Gastroesophageal sphincter (tissue), 4 donors: ENCODE data around the gene ACP1. TPM values are rescaled to one million over a fixed set of nuclear protein-coding genes. Genes with fewer than 3 reads are reported as not detected.

Experiments
- ATAC-seq: fragments of 150-250 bp; one replicate; pipeline ENCODE4 v1.9.1; 2016; ENCODE audit warnings: mild to moderate bottlenecking, moderate library complexity
- H3K27ac ChIP-seq, 4 donors: fragments of 200-600 bp; sonication (generic) in 3 of 4; 1 replicate in 3 of 4; 2 replicates in 1 of 4; pipeline ENCODE4 v1.5.1; 2016 to 2019
- H3K27me3 ChIP-seq: fragments of 200-600 bp; sonication (generic); one replicate; pipeline ENCODE4 v1.5.1; 2019
- H3K36me3 ChIP-seq, 2 donors: fragments of 200-600 bp; sonication (generic); one replicate each; pipeline ENCODE4 v1.5.1; 2019; ENCODE audit warnings: control low read depth in 1 of 2
- H3K4me1 ChIP-seq, 3 donors: fragments of 200-600 bp; sonication (generic); 1 replicate in 2 of 3; 2 replicates in 1 of 3; pipeline ENCODE4 v1.5.1; 2016 to 2019; ENCODE audit warnings: control low read depth in 2 of 3
- H3K4me3 ChIP-seq, 2 donors: fragments of 200-600 bp; sonication (generic); one replicate each; pipeline ENCODE4 v1.5.1; 2019; ENCODE audit warnings: mild to moderate bottlenecking in 1 of 2, moderate library complexity in 1 of 2
- H3K9me3 ChIP-seq, 3 donors: fragments of 200-600 bp; sonication (generic); one replicate each; pipeline ENCODE4 v1.5.1; 2017 to 2019; ENCODE audit warnings: control low read depth in 2 of 3
- EP300 ChIP-seq: sonication (generic); formaldehyde crosslinking; IDR thresholded peaks from one replicate; pipeline ENCODE4 v1.6.1; 2017; ENCODE audit warnings: antibody characterized with exemption, mild to moderate bottlenecking
- POLR2A ChIP-seq, 2 donors: fragments of 450-650 bp; IDR thresholded peaks; one replicate each; pipeline ENCODE4 v1.6.1; 2017; ENCODE audit warnings: antibody characterized with exemption in 2 of 2, mild to moderate bottlenecking in 2 of 2, moderate library complexity in 1 of 2
- POLR2AphosphoS5 ChIP-seq: sonication (generic); formaldehyde crosslinking; IDR thresholded peaks from one replicate; pipeline ENCODE4 v1.6.1; 2017; ENCODE audit warnings: antibody characterized with exemption
- WGBS, 2 donors: methylation state at CpG; one replicate each; pipeline ENCODE4 v1.1.5; 2018; ENCODE audit warnings: low coverage in 1 of 2; 5-methylcytosine and 5-hydroxymethylcytosine counted together
- total RNA-seq, 4 donors: library from RNA; depleted of rRNA; stranded (reverse); fragments of >200 nt; gene quantifications; one replicate each; pipeline ENCODE4 v1.1.0, GENCODE V29; 2016
- TF ChIP-seq, protein P1 (sequence below), 4 experiments: fragments of 200-600 bp in 2 of 4; fragments of 450-650 bp in 2 of 4; sonication (generic) in 1 of 4; IDR thresholded peaks; one replicate each; pipeline ENCODE4 v1.5.1; 2017 to 2019; ENCODE audit warnings: antibody characterized with exemption in 4 of 4, mild to moderate bottlenecking in 2 of 4, moderate library complexity in 2 of 4

The ACP1 gene
- total RNA-seq, 4 donors from 2014 or later: 79.5 to 115 (median 82.0) TPM

DNA sequence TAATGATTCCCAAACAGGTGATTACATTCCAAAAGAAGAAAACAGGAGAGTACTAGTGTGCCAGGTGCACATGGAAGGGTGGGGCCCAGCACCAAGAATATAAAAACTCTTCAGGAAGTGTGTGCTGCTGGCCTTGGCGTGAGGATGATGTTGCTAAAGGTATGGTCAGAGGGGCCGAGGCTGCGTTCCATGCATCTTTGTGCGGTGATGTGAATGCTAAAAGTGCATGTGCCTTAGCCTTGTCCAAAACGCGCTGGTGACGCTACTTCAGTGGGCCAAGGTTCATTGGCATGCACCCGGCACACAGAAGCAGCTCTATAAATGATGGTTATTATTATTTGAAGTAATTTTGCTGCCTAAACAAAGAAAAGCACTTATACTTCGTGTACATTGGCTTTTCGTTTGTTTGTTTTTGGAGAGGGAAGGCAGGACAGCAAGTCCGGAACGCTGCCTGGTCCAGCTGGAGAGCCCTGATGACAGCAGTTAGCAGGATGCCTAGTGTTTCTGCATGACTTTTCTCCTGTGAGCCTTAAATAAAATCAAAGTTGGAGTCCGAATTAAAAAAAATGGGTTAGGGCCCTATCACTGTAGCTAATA is 20.2 kb downstream of the ACP1 start:
- peaks cover 4 to 32% (median 12%) of the 10 kb centered on the region in 3 donors for H3K4me1 ChIP-seq
- 71 to 82% methylated on average over 8 to 12 of the region's 13 CpGs for WGBS, 2 donors
- H3K27ac ChIP-seq: no peak overlapping the region
- no peaks in the 10 kb centered on the region for H3K9me3 ChIP-seq
- ATAC-seq: no peak
- H3K36me3 ChIP-seq: peaks cover 0 to 39% of the 10 kb centered on the region in 2 donors
- TF ChIP-seq, protein P1, sequence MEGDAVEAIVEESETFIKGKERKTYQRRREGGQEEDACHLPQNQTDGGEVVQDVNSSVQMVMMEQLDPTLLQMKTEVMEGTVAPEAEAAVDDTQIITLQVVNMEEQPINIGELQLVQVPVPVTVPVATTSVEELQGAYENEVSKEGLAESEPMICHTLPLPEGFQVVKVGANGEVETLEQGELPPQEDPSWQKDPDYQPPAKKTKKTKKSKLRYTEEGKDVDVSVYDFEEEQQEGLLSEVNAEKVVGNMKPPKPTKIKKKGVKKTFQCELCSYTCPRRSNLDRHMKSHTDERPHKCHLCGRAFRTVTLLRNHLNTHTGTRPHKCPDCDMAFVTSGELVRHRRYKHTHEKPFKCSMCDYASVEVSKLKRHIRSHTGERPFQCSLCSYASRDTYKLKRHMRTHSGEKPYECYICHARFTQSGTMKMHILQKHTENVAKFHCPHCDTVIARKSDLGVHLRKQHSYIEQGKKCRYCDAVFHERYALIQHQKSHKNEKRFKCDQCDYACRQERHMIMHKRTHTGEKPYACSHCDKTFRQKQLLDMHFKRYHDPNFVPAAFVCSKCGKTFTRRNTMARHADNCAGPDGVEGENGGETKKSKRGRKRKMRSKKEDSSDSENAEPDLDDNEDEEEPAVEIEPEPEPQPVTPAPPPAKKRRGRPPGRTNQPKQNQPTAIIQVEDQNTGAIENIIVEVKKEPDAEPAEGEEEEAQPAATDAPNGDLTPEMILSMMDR (IDR thresholded peaks at IDR 0.05): no peak
- TF ChIP-seq POLR2A (IDR thresholded peaks at IDR 0.05) (no peak), EP300 (no peak), POLR2AphosphoS5 (no peak)
- peaks cover 38% of the 10 kb centered on the region for H3K27me3 ChIP-seq
- no peak overlapping the region for H3K4me3 ChIP-seq

GRCh38 chr2:285531-285930 is 20.8 kb downstream of the ACP1 start:
- peaks cover 0 to 34% of the 10 kb centered on the region in 2 donors for H3K36me3 ChIP-seq
- H3K4me1 ChIP-seq: peaks cover 4 to 35% (median 12%) of the 10 kb centered on the region in 3 donors
- H3K9me3 ChIP-seq: no peaks in the 10 kb centered on the region
- no peak for TF ChIP-seq POLR2A (IDR thresholded peaks at IDR 0.05)
- no peak for TF ChIP-seq EP300
- no peak for TF ChIP-seq POLR2AphosphoS5
- TF ChIP-seq, protein P1 (IDR thresholded peaks at IDR 0.05): no peak
- no peak overlapping the region for H3K4me3 ChIP-seq
- WGBS, 2 donors: 50 to 77% methylated on average over 1 of the region's 1 CpG
- no peak overlapping the region for H3K27ac ChIP-seq
- peak; percentile 23 for ATAC-seq
- peaks cover 43% of the 10 kb centered on the region for H3K27me3 ChIP-seq

DNA sequence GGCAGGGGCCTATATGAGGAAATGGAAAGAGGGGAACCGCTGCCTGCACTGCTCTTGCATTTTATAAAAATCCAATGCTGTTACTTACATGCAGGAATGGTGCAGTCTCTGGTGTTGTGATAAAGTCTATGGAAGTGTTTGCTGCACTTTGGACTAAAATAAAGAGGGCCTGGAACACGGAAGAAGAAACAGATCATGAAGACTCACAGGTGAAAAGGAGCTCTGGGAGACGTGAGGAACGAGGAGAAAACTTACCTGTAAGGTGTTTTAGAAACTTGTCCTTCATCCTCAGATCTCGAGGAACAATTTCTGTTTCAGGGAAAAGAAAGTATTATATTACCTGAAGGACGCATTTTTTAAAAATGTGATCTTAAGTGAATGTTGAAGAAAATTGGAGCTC is 21.3 kb downstream of the ACP1 start:
- Histone ChIP-seq H3K4me1 (peaks cover 4 to 35% (median 12%) of the 10 kb centered on the region in 3 donors), H3K9me3 (no peaks in the 10 kb centered on the region), H3K27me3 (peaks cover 48% of the 10 kb centered on the region), H3K36me3 (peaks cover 0 to 29% of the 10 kb centered on the region in 2 donors), H3K27ac (no peak overlapping the region), H3K4me3 (no peak overlapping the region)
- no peak for TF ChIP-seq POLR2A (IDR thresholded peaks at IDR 0.05)
- TF ChIP-seq, protein P1 (IDR thresholded peaks at IDR 0.05): no peak
- no peak for TF ChIP-seq EP300
- TF ChIP-seq POLR2AphosphoS5: no peak
- ATAC-seq: no peak
- WGBS, 2 donors: 86 to 90% methylated on average over 2 to 6 of the region's 6 CpGs

DNA sequence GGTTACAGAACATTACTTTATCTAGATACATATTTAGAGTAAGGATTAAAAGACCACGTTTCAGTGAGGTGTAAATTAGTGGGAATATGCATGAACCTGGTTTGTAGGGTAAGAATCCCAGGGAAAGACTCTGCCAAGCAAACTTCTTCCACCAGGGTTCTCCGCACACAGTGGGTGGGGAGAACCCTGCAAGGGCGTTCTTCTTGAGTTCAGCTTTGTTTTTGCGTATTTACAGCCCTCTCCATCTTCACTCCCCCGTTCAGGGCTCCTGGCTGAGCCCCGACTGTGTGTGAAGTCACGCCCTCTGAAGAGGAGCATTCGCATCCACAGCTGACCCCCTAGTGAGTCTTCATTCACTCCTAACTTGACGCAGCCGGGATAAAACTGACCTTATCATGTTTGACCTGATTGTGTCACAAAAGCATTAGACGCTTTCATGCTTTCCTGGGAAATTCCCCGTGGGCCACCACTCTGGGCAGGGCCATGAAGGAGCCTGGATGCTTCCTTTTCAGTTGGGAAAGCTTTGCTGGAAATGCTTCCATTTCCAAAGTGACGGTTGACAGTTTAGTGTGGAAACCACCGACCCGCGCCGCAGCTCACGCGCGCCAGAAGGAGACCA is 22.1 kb downstream of the ACP1 start:
- ATAC-seq: peak; percentile 26

GRCh38 chr2:287471-287885 is 22.7 kb downstream of the ACP1 start:
- WGBS, 2 donors: 0 to 1% methylated on average over 1 to 15 of the region's 46 CpGs
- Histone ChIP-seq H3K9me3 (no peaks in the 10 kb centered on the region), H3K36me3 (peaks cover 0 to 15% of the 10 kb centered on the region in 2 donors), H3K4me1 (peaks cover 4 to 35% (median 12%) of the 10 kb centered on the region in 3 donors), H3K4me3 (peak overlapping the region; percentile 22 to 55), H3K27me3 (peaks cover 59% of the 10 kb centered on the region), H3K27ac (no peak overlapping the region)
- ATAC-seq: no peak
- TF ChIP-seq POLR2A (IDR thresholded peaks at IDR 0.05) (no peak), EP300 (no peak), POLR2AphosphoS5 (no peak)
- TF ChIP-seq, protein P1 (IDR thresholded peaks at IDR 0.05): no peak

More for the DNA sequence above, 22.1 kb downstream of the ACP1 start:
- 37 to 38% methylated on average over 5 to 16 of the region's 20 CpGs for WGBS, 2 donors
- no peak overlapping the region for H3K27ac ChIP-seq
- H3K4me1 ChIP-seq: peaks cover 4 to 35% (median 12%) of the 10 kb centered on the region in 3 donors
- H3K27me3 ChIP-seq: peaks cover 53% of the 10 kb centered on the region
- peaks cover 0 to 20% of the 10 kb centered on the region in 2 donors for H3K36me3 ChIP-seq
- TF ChIP-seq EP300 (no peak), POLR2AphosphoS5 (peak; percentile 6)
- H3K4me3 ChIP-seq: peak overlapping the region in 1 of 2 donors; percentile 55
- no peaks in the 10 kb centered on the region for H3K9me3 ChIP-seq
